Activated CD8-positive, alpha-beta memory T cell treated with anti-CD3 and anti-CD28 coated beads for 36 hours (primary cell): ENCODE measurements around the gene ZNF667. TPM values are rescaled to one million over a fixed set of nuclear protein-coding genes. Genes with fewer than 3 reads are reported as not detected.

Experiments used
- CTCF ChIA-PET: fragments of 350-600 bp; sonication (Branson Sonifier 250); formaldehyde crosslinking; loops from one replicate; lab custom pipeline; 2021; ENCODE audit warnings: antibody characterized with exemption; lab: Charles Lee
- POLR2A ChIA-PET: fragments of 350-600 bp; sonication (Branson Sonifier 250); formaldehyde crosslinking; loops from one replicate; lab custom pipeline; 2021; ENCODE audit warnings: antibody characterized with exemption; lab: Charles Lee
- total RNA-seq, 2 experiments: library from RNA; stranded (reverse); gene quantifications; one replicate each; pipeline ENCODE4 v1.2.3, GENCODE V29; 2021

ZNF667 gene
- total RNA-seq, result under 1 TPM; 0.50 to 0.78 TPM

GRCh38 chr19:56476651-56477428 is at the start of gene ZNF667:
ZNF667 (minus strand) TSS chr19:56477345; CDS start chr19:56462370, 14,975 bp downstream.
- ChIA-PET CTCF (no interaction called here), POLR2A (no interaction called here)

DNA sequence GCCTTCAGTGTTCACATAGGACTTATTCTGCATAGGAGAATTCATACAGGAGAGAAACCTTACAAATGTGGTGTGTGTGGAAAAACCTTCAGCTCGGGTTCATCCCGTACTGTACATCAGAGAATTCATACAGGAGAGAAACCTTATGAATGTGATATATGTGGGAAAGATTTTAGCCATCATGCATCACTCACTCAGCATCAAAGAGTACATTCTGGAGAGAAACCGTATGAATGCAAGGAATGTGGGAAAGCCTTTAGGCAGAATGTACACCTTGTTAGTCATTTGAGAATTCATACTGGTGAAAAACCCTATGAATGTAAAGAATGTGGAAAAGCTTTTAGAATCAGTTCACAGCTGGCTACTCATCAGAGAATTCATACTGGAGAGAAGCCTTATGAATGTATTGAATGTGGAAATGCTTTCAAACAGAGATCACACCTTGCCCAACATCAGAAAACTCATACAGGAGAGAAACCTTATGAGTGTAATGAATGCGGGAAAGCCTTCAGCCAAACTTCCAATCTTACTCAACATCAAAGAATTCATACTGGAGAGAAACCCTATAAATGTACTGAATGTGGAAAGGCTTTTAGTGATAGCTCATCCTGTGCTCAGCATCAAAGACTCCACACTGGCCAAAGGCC is 48.2 kb upstream of the ZNF667 start:
- ChIA-PET CTCF (no interaction called here), POLR2A (no interaction called here)

- POLR2A ChIA-PET, result no interaction called here
- CTCF ChIA-PET, result no interaction called here
Observed at GRCh38 chr19:56508290-56508778, 31.2 kb upstream of the ZNF667 start.

DNA sequence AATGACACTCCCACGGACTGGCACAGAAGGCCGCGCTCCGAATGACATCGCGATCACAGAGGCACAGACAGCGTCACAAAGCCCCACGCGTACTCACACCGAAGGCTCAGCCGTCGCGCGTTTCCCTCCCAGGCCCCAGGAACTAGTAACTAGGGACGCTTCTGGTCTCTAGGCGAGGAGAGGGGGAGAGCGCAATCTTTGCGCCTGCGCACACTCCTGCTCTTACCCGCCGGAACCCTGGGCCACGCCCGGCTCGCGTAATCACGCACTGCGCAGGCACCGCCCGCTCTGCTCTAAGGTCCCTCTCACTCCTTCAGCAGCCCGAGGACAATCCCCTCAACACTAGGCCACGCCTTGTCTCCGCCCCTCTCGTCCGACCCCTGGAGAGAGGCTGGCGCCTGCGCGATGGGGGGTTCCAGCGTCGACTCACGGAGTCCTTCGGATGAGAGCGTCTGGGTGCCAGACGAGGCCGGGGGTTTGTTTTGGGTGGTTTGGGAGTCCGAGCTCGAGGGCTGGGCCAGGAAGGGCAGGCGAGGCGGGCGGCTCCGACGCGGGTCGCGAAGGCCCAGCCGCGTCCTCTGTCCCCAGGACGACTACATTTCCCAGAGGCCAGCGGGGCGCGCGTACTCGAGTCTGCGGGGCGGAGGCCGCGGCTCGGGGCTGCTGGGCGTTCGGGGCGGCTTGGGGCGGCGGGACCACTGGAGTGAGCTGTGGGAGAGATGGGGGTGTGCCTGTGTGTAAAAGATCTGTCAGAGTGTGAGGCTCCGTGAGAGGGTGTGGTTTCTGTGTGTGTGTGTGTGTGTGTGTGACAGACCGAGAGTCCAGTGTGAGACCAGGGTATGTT is 30.5 kb upstream of the ZNF667 start, which contains the start of gene ZNF471:
ZNF471 (plus strand) TSS at position 410 of the 844 bp plus-strand sequence. CDS start 3,717 bp downstream, outside the sequence.
- CTCF ChIA-PET, result no interaction called here
- POLR2A ChIA-PET, result interaction anchor here (0.6 kb wide), 1 partner anchor 31 kb away, joined by 3 read pairs; the partner anchor contains the start of gene ZFP28

- CTCF ChIA-PET, result no interaction called here
- POLR2A ChIA-PET, result no interaction called here
Observed at GRCh38 chr19:56504581-56504980, 27.4 kb upstream of the ZNF667 start.

DNA sequence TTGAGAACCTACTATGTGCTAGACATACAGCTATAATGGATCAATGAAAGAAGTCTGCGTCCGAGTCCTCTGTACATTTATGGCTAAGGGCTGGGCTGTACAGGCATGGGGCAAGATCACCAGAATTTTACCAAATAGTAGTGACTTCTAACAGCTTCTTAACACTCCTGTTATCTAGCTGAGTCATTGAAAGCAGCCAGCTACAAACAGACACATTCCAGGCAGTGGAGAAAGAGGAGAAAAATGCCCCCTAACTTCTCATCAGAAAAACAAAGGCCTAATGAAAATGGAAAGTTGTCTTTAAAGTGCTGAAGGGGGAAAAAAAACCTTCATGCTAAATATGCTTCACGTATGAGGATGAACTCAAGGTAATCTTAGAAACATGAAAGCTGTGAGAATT is 14.3 kb upstream of the ZNF667 start:
- CTCF ChIA-PET, result no interaction called here
- POLR2A ChIA-PET, result no interaction called here

- CTCF ChIA-PET, result no interaction called here
- POLR2A ChIA-PET, result no interaction called here
Observed at GRCh38 chr19:56477429-56478338, 539 bp upstream of the ZNF667 start.

GRCh38 chr19:56476093-56476492 is 1.1 kb downstream of the ZNF667 start:
- POLR2A ChIA-PET, result no interaction called here
- CTCF ChIA-PET, result no interaction called here

DNA sequence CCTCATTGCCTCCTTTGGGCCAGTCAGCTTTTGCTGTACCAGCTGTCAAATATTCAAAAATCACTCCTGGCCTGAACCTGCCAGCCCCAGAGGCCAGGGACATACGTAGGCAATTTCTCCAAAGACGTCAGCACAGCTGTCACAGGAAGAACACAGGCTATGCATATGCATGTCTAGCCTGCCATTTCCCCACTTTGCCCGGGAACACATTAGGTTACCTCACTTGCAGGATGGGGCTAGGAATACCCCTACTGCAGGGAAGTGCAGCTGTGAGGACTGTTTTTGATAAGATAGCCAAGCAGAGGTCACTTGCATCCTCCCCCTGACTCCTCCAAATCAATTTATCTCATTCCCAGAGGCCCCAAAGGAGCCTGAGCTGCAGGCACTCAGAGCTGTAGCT is 2.8 kb downstream of the ZNF667 start:
- POLR2A ChIA-PET, result no interaction called here
- CTCF ChIA-PET, result no interaction called here

GRCh38 chr19:56441206-56441792 is 35.8 kb downstream of the ZNF667 start:
- ChIA-PET CTCF (no interaction called here), POLR2A (no interaction called here)

GRCh38 chr19:56423985-56424353 is 53.2 kb downstream of the ZNF667 start:
- CTCF ChIA-PET, result no interaction called here
- POLR2A ChIA-PET, result no interaction called here

DNA sequence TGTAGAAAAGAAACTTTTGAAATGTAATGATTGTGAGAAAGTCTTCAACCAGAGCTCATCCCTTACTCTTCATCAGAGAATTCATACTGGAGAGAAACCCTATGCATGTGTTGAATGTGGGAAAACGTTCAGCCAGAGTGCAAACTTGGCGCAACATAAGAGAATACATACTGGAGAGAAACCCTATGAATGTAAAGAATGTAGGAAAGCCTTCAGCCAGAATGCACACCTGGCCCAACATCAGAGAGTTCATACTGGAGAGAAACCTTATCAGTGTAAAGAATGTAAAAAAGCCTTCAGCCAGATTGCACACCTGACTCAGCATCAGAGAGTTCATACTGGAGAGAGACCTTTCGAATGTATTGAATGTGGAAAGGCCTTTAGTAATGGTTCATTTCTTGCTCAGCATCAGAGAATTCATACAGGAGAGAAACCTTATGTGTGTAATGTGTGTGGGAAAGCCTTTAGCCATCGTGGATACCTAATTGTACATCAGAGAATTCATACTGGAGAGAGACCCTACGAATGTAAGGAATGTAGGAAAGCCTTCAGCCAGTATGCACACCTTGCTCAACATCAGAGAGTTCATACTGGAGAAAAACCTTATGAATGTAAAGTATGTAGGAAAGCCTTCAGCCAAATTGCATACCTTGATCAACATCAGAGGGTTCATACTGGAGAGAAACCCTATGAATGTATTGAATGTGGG is 53.7 kb downstream of the ZNF667 start:
- ChIA-PET CTCF (no interaction called here), POLR2A (no interaction called here)

DNA sequence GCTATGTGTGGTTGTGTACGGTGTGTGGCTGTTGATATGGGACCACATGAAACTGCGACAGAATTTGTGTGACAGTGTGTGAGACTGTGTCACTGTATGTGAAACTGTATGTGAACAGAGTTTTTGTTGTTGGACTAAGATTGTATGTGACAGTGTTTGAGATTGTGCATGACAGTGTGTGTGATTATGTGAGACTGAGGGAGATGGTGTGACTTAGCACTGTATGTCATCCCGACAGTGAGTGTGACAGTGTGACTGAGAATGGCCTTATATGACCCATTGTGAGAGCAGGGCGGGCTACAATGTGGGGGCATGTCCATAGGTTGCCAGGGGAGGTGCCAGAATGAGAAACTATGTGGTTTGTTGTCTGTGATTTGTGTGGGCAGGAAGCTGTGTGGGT is 72.1 kb downstream of the ZNF667 start:
- ChIA-PET CTCF (no interaction called here), POLR2A (no interaction called here)

DNA sequence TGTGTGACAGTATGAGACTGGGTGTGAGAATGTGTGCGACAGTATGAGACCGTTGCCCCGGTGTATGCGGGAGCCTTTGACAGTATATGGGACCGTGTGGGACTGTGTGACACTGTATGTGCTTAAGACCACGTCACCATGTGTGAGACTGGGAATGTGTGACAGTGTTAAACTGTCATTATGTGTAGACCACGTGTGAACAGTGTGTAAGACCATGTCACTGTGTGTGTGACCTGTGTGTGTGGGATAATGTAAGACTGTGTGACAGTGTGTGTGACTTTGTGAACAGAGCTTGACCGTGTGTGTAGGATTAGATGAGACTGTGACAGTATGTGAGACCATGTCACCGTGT is 72.5 kb downstream of the ZNF667 start:
- CTCF ChIA-PET, result no interaction called here
- POLR2A ChIA-PET, result no interaction called here

DNA sequence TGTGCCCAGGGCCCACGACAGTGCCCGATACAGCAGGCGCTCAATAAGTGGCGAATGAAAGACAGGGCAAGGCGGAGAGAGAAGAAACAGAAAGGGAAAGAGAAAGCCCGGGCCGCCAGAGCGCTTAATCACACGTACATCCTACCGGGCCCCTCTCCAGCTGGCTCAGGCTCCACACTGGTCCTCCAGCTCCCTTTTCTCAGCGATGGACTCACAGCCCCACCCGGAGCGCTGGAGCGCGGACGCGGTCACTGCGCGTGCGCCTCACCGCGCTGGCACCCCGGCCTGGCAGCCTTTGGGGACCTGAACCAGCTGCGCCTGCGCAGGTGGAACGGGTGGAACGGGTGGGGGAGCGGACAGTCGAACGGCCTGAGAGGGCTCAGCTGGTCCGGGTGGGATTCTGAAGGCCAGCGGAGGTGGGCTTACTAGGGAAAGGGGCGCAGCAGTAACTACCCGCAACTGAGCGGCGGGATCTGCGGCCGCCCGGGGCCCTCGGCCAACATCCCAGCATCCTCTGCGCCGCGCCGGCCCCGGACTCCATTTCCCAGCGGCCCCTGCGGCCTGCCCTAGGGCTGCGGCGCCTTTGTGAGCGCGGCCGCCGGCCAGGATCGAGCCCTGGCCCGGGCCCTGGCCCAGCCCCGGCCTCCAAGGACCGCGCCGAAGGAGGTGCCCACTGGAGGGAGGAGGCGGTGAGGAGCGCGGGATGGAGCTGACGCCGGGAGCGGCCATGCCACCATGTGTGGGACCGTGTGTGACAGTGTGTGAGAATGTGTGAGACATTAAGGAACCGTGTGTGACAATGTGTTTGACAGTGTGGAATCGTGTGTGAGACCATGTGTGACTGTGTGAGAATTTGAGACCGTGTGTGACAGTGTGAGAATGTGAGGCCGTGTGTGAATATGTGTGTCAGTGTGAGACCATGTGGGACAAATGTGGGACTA is 73.1 kb downstream of the ZNF667 start, which contains the start of gene ZNF583:
ZNF583 (plus strand) TSS at position 569 of the 941 bp plus-strand sequence. CDS start 2,783 bp downstream, outside the sequence.
- POLR2A ChIA-PET, result no interaction called here
- CTCF ChIA-PET, result no interaction called here

GRCh38 chr19:56403261-56403660 is 73.9 kb downstream of the ZNF667 start:
- CTCF ChIA-PET, result no interaction called here
- POLR2A ChIA-PET, result no interaction called here

DNA sequence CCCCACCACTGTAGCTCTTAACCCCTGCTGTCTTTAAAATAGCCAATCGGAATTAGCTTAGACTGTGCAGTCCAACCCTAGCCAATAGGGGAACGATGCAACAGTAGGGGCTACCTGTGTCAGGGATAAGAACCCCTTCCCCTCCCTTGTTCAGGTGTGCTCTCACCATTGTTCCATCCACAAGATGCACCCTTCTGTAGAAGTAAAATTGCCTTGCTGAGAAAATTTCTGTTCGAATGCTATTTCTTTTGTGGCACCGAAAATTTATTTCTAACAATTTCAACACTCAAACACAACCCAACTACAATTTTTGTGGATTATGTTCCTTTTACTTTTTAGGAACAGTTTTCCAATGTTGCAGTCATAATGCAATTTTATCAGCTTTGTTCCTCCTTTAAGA is 76.7 kb downstream of the ZNF667 start:
- POLR2A ChIA-PET, result no interaction called here
- CTCF ChIA-PET, result interaction anchor here (0.7 kb wide), 1 partner anchor 1716 kb away, joined by 3 read pairs; no protein-coding TSS in a partner anchor
